Peyer's patch (tissue), 4 donors: ENCODE data around the gene TP53BP1.

Source experiments
- CTCF ChIP-seq, 6 experiments: fragments of 450-650 bp in 4 of 6; fragments of 200-600 bp in 2 of 6; sonication (generic) in 1 of 6; IDR thresholded peaks; one replicate each; pipeline ENCODE4 v1.5.1; 2017 to 2019; ENCODE audit warnings: antibody characterized with exemption in 6 of 6, mild to moderate bottlenecking in 3 of 6, moderate library complexity in 1 of 6
- POLR2A ChIP-seq, 2 donors: fragments of 450-650 bp; IDR thresholded peaks; one replicate each; pipeline ENCODE4 v1.5.1; 2017; ENCODE audit warnings: antibody characterized with exemption in 2 of 2, mild to moderate bottlenecking in 2 of 2, moderate library complexity in 2 of 2

DNA sequence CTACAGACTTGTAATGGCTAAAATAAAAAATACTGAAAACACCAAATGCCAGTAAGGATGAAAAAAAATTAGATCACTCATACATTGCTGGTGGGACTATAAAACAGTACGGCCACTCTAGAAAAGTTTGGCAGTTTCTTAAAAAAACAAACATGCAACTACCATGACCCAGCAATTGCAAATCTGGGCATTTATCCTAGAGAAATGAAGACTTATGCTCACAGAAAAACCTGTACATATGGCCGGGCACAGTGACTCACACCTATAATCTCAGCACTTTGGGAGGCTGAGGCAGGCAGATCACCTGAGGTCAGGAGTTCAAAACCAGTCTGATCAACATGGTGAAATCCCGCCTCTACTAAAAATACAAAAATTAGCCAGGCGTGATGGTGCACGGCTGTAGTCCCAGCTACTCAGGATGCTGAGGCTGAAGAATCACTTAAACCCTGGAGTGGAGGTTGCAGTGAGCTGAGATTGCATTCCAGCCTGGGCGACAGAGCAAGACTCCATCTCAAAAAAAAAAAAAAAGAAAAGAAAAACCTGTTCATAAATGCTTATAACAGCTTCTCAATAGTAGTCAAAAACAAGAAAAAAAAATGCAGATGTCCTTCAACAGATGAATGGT, 5.6 kb downstream of the TP53BP1 start:
- TF ChIP-seq CTCF (IDR thresholded peaks at IDR 0.05): no peak
- no peak for TF ChIP-seq POLR2A (IDR thresholded peaks at IDR 0.05)
